ENCODE measurements around the gene CSPG4.
"Not testable (repeated sequence)": the region's sequence is repeated elsewhere in the genome, so short reads cannot be mapped to it uniquely, and the experiment has no call there.

CSPG4 gene

GRCh38 chr15:75702436-75702835, 10.2 kb downstream of the CSPG4 start:
- Histone ChIP-seq H3K36me3 (ENCODE audit: control insufficient read depth, insufficient read depth, low read length) (no peaks in the 10 kb centered on the region), H3K27ac (ENCODE audit: insufficient read depth, low read depth, low read length, poor library complexity, severe bottlenecking) (no peak overlapping the region), H3K9me3 (ENCODE audit: control insufficient read depth, low read length) (no peaks in the 10 kb centered on the region), H3K4me1 (ENCODE audit: control insufficient read depth, insufficient read depth, low read length) (peaks cover under 1% of the 10 kb centered on the region), H3K27me3 (ENCODE audit: control insufficient read depth, insufficient read depth, low read length, poor library complexity, severe bottlenecking) (no peaks in the 10 kb centered on the region), H3K4me3 (ENCODE audit: insufficient read depth, low read depth, low read length) (no peak overlapping the region)
- 80 to 81% methylated on average over 4 to 5 of the region's 6 CpGs for WGBS, 2 experiments

- not testable (repeated sequence) for H3K9me3 ChIP-seq (ENCODE audit: control insufficient read depth, low read length); H3K4me3 ChIP-seq (ENCODE audit: insufficient read depth, low read depth, low read length); H3K4me1 ChIP-seq (ENCODE audit: control insufficient read depth, insufficient read depth, low read length); H3K27ac ChIP-seq (ENCODE audit: insufficient read depth, low read depth, low read length, poor library complexity, severe bottlenecking); H3K36me3 ChIP-seq (ENCODE audit: control insufficient read depth, insufficient read depth, low read length); H3K27me3 ChIP-seq (ENCODE audit: control insufficient read depth, insufficient read depth, low read length, poor library complexity, severe bottlenecking)
- 88 to 90% methylated on average over 12 of the region's 13 CpGs for WGBS, 2 experiments
Observed at GRCh38 chr15:75701071-75702003, 11.3 kb downstream of the CSPG4 start.

GRCh38 chr15:75699961-75700874, 12.4 kb downstream of the CSPG4 start:
- H3K4me1 ChIP-seq (ENCODE audit: control insufficient read depth, insufficient read depth, low read length); H3K27me3 ChIP-seq (ENCODE audit: control insufficient read depth, insufficient read depth, low read length, poor library complexity, severe bottlenecking); H3K27ac ChIP-seq (ENCODE audit: insufficient read depth, low read depth, low read length, poor library complexity, severe bottlenecking); H3K36me3 ChIP-seq (ENCODE audit: control insufficient read depth, insufficient read depth, low read length); H3K9me3 ChIP-seq (ENCODE audit: control insufficient read depth, low read length); H3K4me3 ChIP-seq (ENCODE audit: insufficient read depth, low read depth, low read length): not testable (repeated sequence)
- WGBS, 2 experiments: 81 to 91% methylated on average over 8 to 9 of the region's 17 CpGs

- WGBS, 2 experiments: 90 to 94% methylated on average over 7 of the region's 7 CpGs
- not testable (repeated sequence) for H3K27ac ChIP-seq (ENCODE audit: insufficient read depth, low read depth, low read length, poor library complexity, severe bottlenecking); H3K36me3 ChIP-seq (ENCODE audit: control insufficient read depth, insufficient read depth, low read length); H3K4me3 ChIP-seq (ENCODE audit: insufficient read depth, low read depth, low read length); H3K27me3 ChIP-seq (ENCODE audit: control insufficient read depth, insufficient read depth, low read length, poor library complexity, severe bottlenecking); H3K9me3 ChIP-seq (ENCODE audit: control insufficient read depth, low read length)
- peaks cover 12% of the 10 kb centered on the region for H3K4me1 ChIP-seq (ENCODE audit: control insufficient read depth, insufficient read depth, low read length)
Observed at GRCh38 chr15:75699517-75699916, 13.1 kb downstream of the CSPG4 start.

GRCh38 chr15:75697974-75698747, 14.5 kb downstream of the CSPG4 start:
- not testable (repeated sequence) for H3K27ac ChIP-seq (ENCODE audit: insufficient read depth, low read depth, low read length, poor library complexity, severe bottlenecking); H3K36me3 ChIP-seq (ENCODE audit: control insufficient read depth, insufficient read depth, low read length); H3K27me3 ChIP-seq (ENCODE audit: control insufficient read depth, insufficient read depth, low read length, poor library complexity, severe bottlenecking); H3K4me3 ChIP-seq (ENCODE audit: insufficient read depth, low read depth, low read length); H3K9me3 ChIP-seq (ENCODE audit: control insufficient read depth, low read length)
- H3K4me1 ChIP-seq (ENCODE audit: control insufficient read depth, insufficient read depth, low read length): peaks cover 22% of the 10 kb centered on the region
- 83 to 85% methylated on average over 16 to 20 of the region's 21 CpGs for WGBS, 2 experiments

GRCh38 chr15:75697523-75697922, 15.1 kb downstream of the CSPG4 start:
- Histone ChIP-seq H3K4me3 (ENCODE audit: insufficient read depth, low read depth, low read length) (no peak overlapping the region), H3K27ac (ENCODE audit: insufficient read depth, low read depth, low read length, poor library complexity, severe bottlenecking) (no peak overlapping the region), H3K36me3 (ENCODE audit: control insufficient read depth, insufficient read depth, low read length) (no peaks in the 10 kb centered on the region), H3K27me3 (ENCODE audit: control insufficient read depth, insufficient read depth, low read length, poor library complexity, severe bottlenecking) (no peaks in the 10 kb centered on the region), H3K4me1 (ENCODE audit: control insufficient read depth, insufficient read depth, low read length) (peaks cover 22% of the 10 kb centered on the region), H3K9me3 (ENCODE audit: control insufficient read depth, low read length) (no peaks in the 10 kb centered on the region)
- WGBS, 2 experiments: 86 to 89% methylated on average over 6 of the region's 7 CpGs

GRCh38 chr15:75696854-75697259, 15.8 kb downstream of the CSPG4 start:
- peaks cover 22% of the 10 kb centered on the region for H3K4me1 ChIP-seq (ENCODE audit: control insufficient read depth, insufficient read depth, low read length)
- H3K36me3 ChIP-seq (ENCODE audit: control insufficient read depth, insufficient read depth, low read length): no peaks in the 10 kb centered on the region
- 84 to 89% methylated on average over 11 of the region's 11 CpGs for WGBS, 2 experiments
- no peak overlapping the region for H3K27ac ChIP-seq (ENCODE audit: insufficient read depth, low read depth, low read length, poor library complexity, severe bottlenecking)
- no peak overlapping the region for H3K4me3 ChIP-seq (ENCODE audit: insufficient read depth, low read depth, low read length)
- no peaks in the 10 kb centered on the region for H3K9me3 ChIP-seq (ENCODE audit: control insufficient read depth, low read length)
- no peaks in the 10 kb centered on the region for H3K27me3 ChIP-seq (ENCODE audit: control insufficient read depth, insufficient read depth, low read length, poor library complexity, severe bottlenecking)

- peaks cover 22% of the 10 kb centered on the region for H3K4me1 ChIP-seq (ENCODE audit: control insufficient read depth, insufficient read depth, low read length)
- no peaks in the 10 kb centered on the region for H3K27me3 ChIP-seq (ENCODE audit: control insufficient read depth, insufficient read depth, low read length, poor library complexity, severe bottlenecking)
- no peak overlapping the region for H3K4me3 ChIP-seq (ENCODE audit: insufficient read depth, low read depth, low read length)
- no peaks in the 10 kb centered on the region for H3K36me3 ChIP-seq (ENCODE audit: control insufficient read depth, insufficient read depth, low read length)
- WGBS, 2 experiments: 95 to 97% methylated on average over 14 of the region's 14 CpGs
- H3K27ac ChIP-seq (ENCODE audit: insufficient read depth, low read depth, low read length, poor library complexity, severe bottlenecking): no peak overlapping the region
- no peaks in the 10 kb centered on the region for H3K9me3 ChIP-seq (ENCODE audit: control insufficient read depth, low read length)
Observed at GRCh38 chr15:75696311-75696720, 16.3 kb downstream of the CSPG4 start.

GRCh38 chr15:75695634-75696310, 16.9 kb downstream of the CSPG4 start:
- H3K4me3 ChIP-seq (ENCODE audit: insufficient read depth, low read depth, low read length): no peak overlapping the region
- H3K36me3 ChIP-seq (ENCODE audit: control insufficient read depth, insufficient read depth, low read length): no peaks in the 10 kb centered on the region
- peaks cover 22% of the 10 kb centered on the region for H3K4me1 ChIP-seq (ENCODE audit: control insufficient read depth, insufficient read depth, low read length)
- H3K9me3 ChIP-seq (ENCODE audit: control insufficient read depth, low read length): no peaks in the 10 kb centered on the region
- H3K27me3 ChIP-seq (ENCODE audit: control insufficient read depth, insufficient read depth, low read length, poor library complexity, severe bottlenecking): no peaks in the 10 kb centered on the region
- no peak overlapping the region for H3K27ac ChIP-seq (ENCODE audit: insufficient read depth, low read depth, low read length, poor library complexity, severe bottlenecking)
- whole genome bisulfite sequencing, 2 experiments: 90 to 91% methylated on average over 7 of the region's 7 CpGs
